ENCODE measurements around the gene ATF1. TPM values are rescaled to one million over a fixed set of nuclear protein-coding genes. Genes with fewer than 3 reads are reported as not detected.
A peak's percentile ranks its signal among the peaks of the same experiment; 100 is the strongest.

The ATF1 gene
- total RNA-seq, 1 donor from 2014 or later = 25.0 TPM

DNA sequence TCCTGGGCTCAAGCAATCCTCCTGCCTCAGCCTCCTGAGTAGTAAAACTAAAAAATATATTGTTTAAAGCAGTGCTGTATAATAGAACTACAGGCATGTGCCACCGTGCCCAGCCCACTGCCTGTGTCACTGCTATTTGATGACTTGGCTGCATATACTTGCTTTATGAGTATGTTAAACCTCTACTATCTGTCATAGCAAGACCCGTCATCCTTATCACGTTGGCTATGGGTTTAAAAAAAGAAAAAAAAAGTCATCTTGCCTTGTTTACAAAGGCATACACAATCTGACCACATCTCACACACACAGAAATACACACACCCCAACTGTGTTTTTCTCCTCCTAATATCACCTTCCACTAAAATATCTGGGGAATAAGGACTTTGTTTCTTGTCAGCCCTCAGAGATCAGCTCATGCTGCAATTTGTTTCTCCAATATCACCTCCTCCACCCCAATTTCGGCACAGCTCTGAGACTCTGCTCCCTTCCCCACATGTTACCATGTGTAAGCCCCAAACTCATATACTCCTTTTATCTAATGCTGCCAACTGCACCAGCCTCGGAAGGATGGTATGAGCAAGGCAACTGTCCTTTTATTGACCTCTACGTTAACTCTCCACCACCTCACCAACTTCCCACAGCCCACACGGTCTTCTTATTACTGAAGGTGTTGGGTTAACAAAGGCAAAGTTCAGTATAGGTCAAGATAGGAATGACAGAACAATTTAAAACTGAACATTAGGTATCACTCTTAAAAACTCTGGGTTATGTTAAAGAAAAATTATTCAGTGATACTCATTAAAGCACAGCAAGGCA lies 78.0 kb downstream of the ATF1 start:
- H4K20me1 ChIP-seq (ENCODE audit: insufficient read depth, low read length) = no peaks in the 10 kb centered on the region
- Mint-ChIP-seq H3K36me3 (ENCODE audit: low read depth, unreplicated experiment) (peaks cover 5% of the 10 kb centered on the region), H3K4me1 (ENCODE audit: low read depth, unreplicated experiment) (peaks cover 4% of the 10 kb centered on the region), H3K9me3 (ENCODE audit: unreplicated experiment) (peaks cover 9% of the 10 kb centered on the region), H3K27ac (ENCODE audit: unreplicated experiment) (no peak overlapping the region), H3K27me3 (ENCODE audit: low read depth, unreplicated experiment) (no peaks in the 10 kb centered on the region), H3K4me3 (ENCODE audit: unreplicated experiment) (no peak overlapping the region)
- H3K27ac ChIP-seq (ENCODE audit: low read depth, low read length) = no peak overlapping the region
- DNase-seq (ENCODE audit: low read depth) (no peak), FAIRE-seq (no peak)
- no peak overlapping the region for H2AFZ ChIP-seq (ENCODE audit: low read depth, low read length)
- H3K79me2 ChIP-seq (ENCODE audit: insufficient read depth, low read length) = no peaks in the 10 kb centered on the region
- no peak overlapping the region for H3K9ac ChIP-seq (ENCODE audit: low read length)
- H3K9me3 ChIP-seq (ENCODE audit: insufficient read depth, low read depth, low read length) = peaks cover 3% of the 10 kb centered on the region
- H3K4me2 ChIP-seq (ENCODE audit: low read length) = no peak overlapping the region
- H3K4me3 ChIP-seq (ENCODE audit: insufficient read depth, low read depth, low read length) = no peak overlapping the region
- H3K27me3 ChIP-seq (ENCODE audit: insufficient read depth, low read length) = no peaks in the 10 kb centered on the region
- no peaks in the 10 kb centered on the region for H3K36me3 ChIP-seq (ENCODE audit: insufficient read depth, low read length)
- H3K4me1 ChIP-seq (ENCODE audit: insufficient read depth, low read length) = no peaks in the 10 kb centered on the region
- TF ChIP-seq, protein P1, sequence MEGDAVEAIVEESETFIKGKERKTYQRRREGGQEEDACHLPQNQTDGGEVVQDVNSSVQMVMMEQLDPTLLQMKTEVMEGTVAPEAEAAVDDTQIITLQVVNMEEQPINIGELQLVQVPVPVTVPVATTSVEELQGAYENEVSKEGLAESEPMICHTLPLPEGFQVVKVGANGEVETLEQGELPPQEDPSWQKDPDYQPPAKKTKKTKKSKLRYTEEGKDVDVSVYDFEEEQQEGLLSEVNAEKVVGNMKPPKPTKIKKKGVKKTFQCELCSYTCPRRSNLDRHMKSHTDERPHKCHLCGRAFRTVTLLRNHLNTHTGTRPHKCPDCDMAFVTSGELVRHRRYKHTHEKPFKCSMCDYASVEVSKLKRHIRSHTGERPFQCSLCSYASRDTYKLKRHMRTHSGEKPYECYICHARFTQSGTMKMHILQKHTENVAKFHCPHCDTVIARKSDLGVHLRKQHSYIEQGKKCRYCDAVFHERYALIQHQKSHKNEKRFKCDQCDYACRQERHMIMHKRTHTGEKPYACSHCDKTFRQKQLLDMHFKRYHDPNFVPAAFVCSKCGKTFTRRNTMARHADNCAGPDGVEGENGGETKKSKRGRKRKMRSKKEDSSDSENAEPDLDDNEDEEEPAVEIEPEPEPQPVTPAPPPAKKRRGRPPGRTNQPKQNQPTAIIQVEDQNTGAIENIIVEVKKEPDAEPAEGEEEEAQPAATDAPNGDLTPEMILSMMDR (IDR thresholded peaks at IDR 0.05; ENCODE audit: insufficient read depth, low read depth, low read length) = no peak
- no peak for TF ChIP-seq EZH2 (IDR thresholded peaks at IDR 0.05; ENCODE audit: insufficient read depth, low read length)

DNA sequence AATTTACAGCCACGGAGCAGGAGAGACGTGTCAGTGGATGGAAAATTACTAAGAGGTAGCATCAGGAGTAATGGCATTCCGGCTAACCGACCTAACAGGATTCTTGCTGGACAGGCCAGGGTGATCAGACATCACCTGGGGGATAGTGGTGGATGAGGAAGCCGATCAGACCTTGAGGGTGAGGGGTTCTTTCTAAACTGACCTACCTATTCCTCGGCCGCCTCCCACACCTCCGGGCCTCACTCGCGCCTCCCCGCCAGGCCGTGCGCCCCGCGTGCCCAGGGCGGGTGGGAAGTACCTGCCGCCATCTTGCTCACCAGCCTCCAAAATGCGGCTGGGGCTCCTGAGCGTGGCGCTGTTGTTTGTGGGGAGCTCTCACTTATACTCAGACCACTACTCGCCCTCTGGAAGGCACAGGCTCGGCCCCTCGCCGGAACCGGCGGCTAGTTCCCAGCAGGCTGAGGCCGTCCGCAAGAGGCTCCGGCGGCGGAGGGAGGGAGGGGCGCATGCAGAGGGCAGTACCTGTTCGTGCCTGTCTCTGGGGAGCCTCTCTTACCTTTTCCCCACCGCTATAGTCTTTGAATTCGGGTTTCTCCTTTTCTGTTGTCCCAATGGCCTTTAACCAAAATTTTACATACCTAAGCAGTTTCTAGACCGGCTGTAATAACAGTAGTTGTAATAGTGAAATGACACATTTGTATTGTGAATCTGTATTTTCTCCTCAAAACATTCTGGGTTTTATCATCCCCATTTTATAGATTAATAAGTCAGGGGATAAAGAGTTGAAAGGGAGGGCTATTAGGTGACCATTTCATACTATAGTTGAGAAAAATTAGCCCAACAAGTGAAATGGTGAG lies 79.0 kb downstream of the ATF1 start, which contains the start of gene TMPRSS12:
TMPRSS12 (plus strand) TSS at position 290 of the 857 bp plus-strand sequence; CDS start at position 329, 39 bp downstream.
- Histone ChIP-seq H2AFZ (ENCODE audit: low read depth, low read length) (peak within 1 kb of the TSS; percentile 69), H3K27ac (ENCODE audit: low read depth, low read length) (no peak within 1 kb of the TSS), H3K4me1 (ENCODE audit: insufficient read depth, low read length) (no peaks in the 10 kb centered on the region), H3K79me2 (ENCODE audit: insufficient read depth, low read length) (no peaks in the 10 kb centered on the region), H3K9me3 (ENCODE audit: insufficient read depth, low read depth, low read length) (peaks cover 3% of the 10 kb centered on the region), H3K4me3 (ENCODE audit: insufficient read depth, low read depth, low read length) (peak within 1 kb of the TSS; percentile 16), H3K4me2 (ENCODE audit: low read length) (peak within 1 kb of the TSS; percentile 65), H3K9ac (ENCODE audit: low read length) (no peak within 1 kb of the TSS), H3K27me3 (ENCODE audit: insufficient read depth, low read length) (no peaks in the 10 kb centered on the region), H3K36me3 (ENCODE audit: insufficient read depth, low read length) (no peaks in the 10 kb centered on the region), H4K20me1 (ENCODE audit: insufficient read depth, low read length) (no peaks in the 10 kb centered on the region)
- TF ChIP-seq EZH2 (IDR thresholded peaks at IDR 0.05; ENCODE audit: insufficient read depth, low read length) = no peak
- TF ChIP-seq, protein P1 (IDR thresholded peaks at IDR 0.05; ENCODE audit: insufficient read depth, low read depth, low read length) = no peak
- H3K27me3 Mint-ChIP-seq (ENCODE audit: low read depth, unreplicated experiment) = no peaks in the 10 kb centered on the region
- H3K4me1 Mint-ChIP-seq (ENCODE audit: low read depth, unreplicated experiment) = peaks cover 4% of the 10 kb centered on the region
- DNase-seq (ENCODE audit: low read depth) (no peak), FAIRE-seq (no peak)
- no peak within 1 kb of the TSS for H3K4me3 Mint-ChIP-seq (ENCODE audit: unreplicated experiment)
- H3K27ac Mint-ChIP-seq (ENCODE audit: unreplicated experiment) = no peak within 1 kb of the TSS
- H3K9me3 Mint-ChIP-seq (ENCODE audit: unreplicated experiment) = peaks cover 9% of the 10 kb centered on the region
- H3K36me3 Mint-ChIP-seq (ENCODE audit: low read depth, unreplicated experiment) = peaks cover 5% of the 10 kb centered on the region
